HepG2 (cell line): ENCODE data around the gene AP4S1. TPM values are rescaled to one million over a fixed set of nuclear protein-coding genes. Genes with fewer than 3 reads are reported as not detected.

Source experiments
- ATAC-seq: fragments of 200-7000 bp; cut with Tn5 transposase; 3 replicates; pipeline ENCODE4 v1.9.1; 2020; ENCODE audit warnings: mild to moderate bottlenecking, moderate library complexity
- BruUV-seq: library from RNA; stranded (reverse); fragments of 400-500 nt; replicated peaks from 2 replicates; lab custom pipeline; 2021; lab: Mats Ljungman, UMichigan
- CTCF ChIA-PET: fragments of 300-600 bp; formaldehyde crosslinking; extraction: SDS; loops from one replicate; lab custom pipeline; 2021; ENCODE audit warnings: low total read pairs, inconsistent platforms, low intra/inter-chr PET ratio; lab: Yijun Ruan, JAX
- POLR2A ChIA-PET: fragments of 350-600 bp; sonication (Branson Sonifier 250); formaldehyde crosslinking; loops from one replicate; lab custom pipeline; 2020; ENCODE audit warnings: antibody characterized with exemption, inconsistent platforms; lab: Yijun Ruan, JAX
- DNase-seq: peaks from one replicate; pipeline ENCODE4 v3.0.0-alpha.2; 2015; ENCODE audit warnings: low spot score
- FAIRE-seq: peaks from 3 replicates; lab custom pipeline; 2011; peaks lifted over from hg19 to GRCh38; lab: Jason Lieb, UNC
- H2AFZ ChIP-seq: one replicate; pipeline ENCODE4 v1.6.1; 2011; ENCODE audit warnings: low read length, inconsistent platforms
- H3K27ac ChIP-seq: fragments of 300-600 bp; 3 replicates; pipeline ENCODE4 v1.8.0; 2011; ENCODE audit warnings: mixed run types, mild to moderate bottlenecking, mixed read lengths, low read length, inconsistent platforms; ENCODE audit not compliant: insufficient read depth; ENCODE audit errors: extremely low read length
- H3K27me3 ChIP-seq, 2 experiments: fragments of 200-600 bp in 1 of 2; 2 replicates in 1 of 2; 3 replicates in 1 of 2; pipeline versions ENCODE4 v1.6.0 to v1.8.0; 2011; ENCODE audit warnings: low read length in 2 of 2, mild to moderate bottlenecking in 2 of 2, moderate library complexity in 2 of 2, inconsistent platforms in 1 of 2; ENCODE audit not compliant: insufficient read depth in 2 of 2, control insufficient read depth in 1 of 2
- H3K36me3 ChIP-seq, 2 experiments: fragments of 200-600 bp in 1 of 2; replicated peaks in 1 of 2; 2 replicates in 1 of 2; 3 replicates in 1 of 2; pipeline versions ENCODE4 v1.5.1 to v1.8.0; 2011; ENCODE audit warnings: low read length in 2 of 2, inconsistent platforms in 1 of 2; ENCODE audit not compliant: insufficient read depth in 2 of 2, control insufficient read depth in 1 of 2
- H3K4me1 ChIP-seq: 2 replicates; pipeline ENCODE4 v1.5.1; 2012; ENCODE audit warnings: low read length, inconsistent platforms; ENCODE audit not compliant: insufficient read depth
- H3K4me2 ChIP-seq: 2 replicates; pipeline ENCODE4 v1.6.0; 2011; ENCODE audit warnings: low read depth, low read length, inconsistent platforms
- H3K4me3 ChIP-seq, 3 experiments: fragments of 200-600 bp in 1 of 3; sonication (generic), shearing (Covaris generic) in 1 of 3; replicated peaks in 1 of 3; 2 replicates each; pipeline ENCODE4 v1.5.1; 2011 to 2016; ENCODE audit warnings: low read length in 3 of 3, inconsistent platforms in 2 of 3, low read depth in 2 of 3, mild to moderate bottlenecking in 2 of 3, control low read depth in 1 of 3, mixed read lengths in 1 of 3; ENCODE audit not compliant: insufficient read depth in 1 of 3
- H3K79me2 ChIP-seq: one replicate; pipeline ENCODE4 v1.6.1; 2011; ENCODE audit warnings: low read length, inconsistent platforms; ENCODE audit not compliant: insufficient read depth
- H3K9ac ChIP-seq: 2 replicates; pipeline ENCODE4 v1.6.0; 2011; ENCODE audit warnings: mild to moderate bottlenecking, low read depth, low read length, inconsistent platforms; ENCODE audit not compliant: insufficient read depth
- H3K9me3 ChIP-seq: 2 replicates; pipeline ENCODE4 v1.5.1; 2012; ENCODE audit warnings: mild to moderate bottlenecking, low read length
- H4K20me1 ChIP-seq: 2 replicates; pipeline ENCODE4 v1.6.0; 2011; ENCODE audit warnings: inconsistent platforms, mild to moderate bottlenecking, low read length, moderate library complexity; ENCODE audit not compliant: insufficient read depth
- DMAP1 ChIP-seq: IDR thresholded peaks from 2 replicates; pipeline ENCODE4 v1.6.1; 2016
- GMEB2 ChIP-seq: IDR thresholded peaks from 2 replicates; pipeline ENCODE4 v1.6.1; 2016; ENCODE audit warnings: missing biosample characterization, missing genetic modification reagents, low read depth
- KDM4B ChIP-seq: sonication (generic); formaldehyde crosslinking; IDR thresholded peaks from 2 replicates; pipeline ENCODE4 v1.4.0; 2020; ENCODE audit warnings: missing genetic modification reagents
- MED13 ChIP-seq: sonication (generic); formaldehyde crosslinking; IDR thresholded peaks from 2 replicates; pipeline ENCODE4 v1.5.0; 2020; ENCODE audit warnings: missing genetic modification reagents
- RNF2 ChIP-seq: fragments of 450-650 bp; conservative IDR thresholded peaks from 2 replicates; pipeline ENCODE4 v1.6.1; 2016; ENCODE audit warnings: low read depth
- SMYD3 ChIP-seq: sonication (generic); formaldehyde crosslinking; IDR thresholded peaks from 2 replicates; pipeline ENCODE4 v1.8.1; 2023; ENCODE audit warnings: mild to moderate bottlenecking, missing genetic modification reagents
- YEATS2 ChIP-seq: sonication (generic); formaldehyde crosslinking; IDR thresholded peaks from 2 replicates; pipeline ENCODE4 v1.4.0; 2020; ENCODE audit warnings: missing genetic modification reagents, borderline replicate concordance
- ZNF724P ChIP-seq: sonication (generic); formaldehyde crosslinking; IDR thresholded peaks from 2 replicates; pipeline ENCODE4 v1.8.0; 2022; ENCODE audit warnings: missing genetic modification reagents, borderline replicate concordance
- ZNF781 ChIP-seq: sonication (generic); formaldehyde crosslinking; IDR thresholded peaks from 2 replicates; pipeline ENCODE4 v1.5.1; 2020; ENCODE audit warnings: borderline replicate concordance, mild to moderate bottlenecking, missing genetic modification reagents; ENCODE audit errors: not compliant biosample characterization
- WGBS: methylation state at CpG from one replicate; pipeline ENCODE4 v1.1.6; 2017; ENCODE audit warnings: low lambda C conversion rate; 5-methylcytosine and 5-hydroxymethylcytosine counted together
- in situ Hi-C: cut with HindIII; loops from 2 replicates; pipeline ENCODE4 v1.10.0; 2017; ENCODE audit warnings: low pct_unique_long_range_greater_than_20kb; ENCODE audit not compliant: extremely low pct_ligation_motif_present
- intact Hi-C: fragments of 100-400 bp; cut with micrococcal nuclease; formaldehyde crosslinking; loops from one replicate; pipeline ENCODE4 v1.10.0; 2022; ENCODE audit not compliant: unreplicated experiment
- polyA plus RNA-seq, 8 experiments: library from polyadenylated mRNA; depleted of rRNA in 3 of 8; stranded (reverse) in 7 of 8; unstranded in 1 of 8; fragments of >200 nt; fragmentation: Illumina TruSeq in 4 of 8; extraction: Trizol in 4 of 8; gene quantifications; 2 replicates each; pipeline versions ENCODE4 v1.2.1 to v1.2.3, GENCODE V29; 2011 to 2016; ENCODE audit warnings: low read depth in 4 of 8, missing spikeins in 1 of 8, mixed read lengths in 1 of 8; ENCODE audit not compliant: insufficient read depth in 1 of 8
- total RNA-seq, 5 experiments: library from RNA; depleted of rRNA; stranded (reverse); fragments of >200 nt; fragmentation: Illumina TruSeq; extraction: Trizol; gene quantifications; 2 replicates each; pipeline ENCODE4 v1.2.3, GENCODE V29; 2016; ENCODE audit warnings: low read depth in 1 of 5
- TF ChIP-seq, protein P1 (sequence below): sonication (generic); formaldehyde crosslinking; IDR thresholded peaks from 2 replicates; pipeline ENCODE4 v1.5.0; 2020; ENCODE audit warnings: mild to moderate bottlenecking, missing genetic modification reagents, borderline replicate concordance
- TF ChIP-seq, protein P2 (sequence below): sonication (generic); formaldehyde crosslinking; IDR thresholded peaks from 2 replicates; pipeline ENCODE4 v1.8.0; 2022; ENCODE audit warnings: mild to moderate bottlenecking, missing genetic modification reagents, borderline replicate concordance

AP4S1 gene
- total and polyA plus RNA-seq, 2 of the 13 experiments (the other 11 are each of a cell fraction or from before 2014, with no cell fraction given): 3.9 to 21.1 TPM

DNA sequence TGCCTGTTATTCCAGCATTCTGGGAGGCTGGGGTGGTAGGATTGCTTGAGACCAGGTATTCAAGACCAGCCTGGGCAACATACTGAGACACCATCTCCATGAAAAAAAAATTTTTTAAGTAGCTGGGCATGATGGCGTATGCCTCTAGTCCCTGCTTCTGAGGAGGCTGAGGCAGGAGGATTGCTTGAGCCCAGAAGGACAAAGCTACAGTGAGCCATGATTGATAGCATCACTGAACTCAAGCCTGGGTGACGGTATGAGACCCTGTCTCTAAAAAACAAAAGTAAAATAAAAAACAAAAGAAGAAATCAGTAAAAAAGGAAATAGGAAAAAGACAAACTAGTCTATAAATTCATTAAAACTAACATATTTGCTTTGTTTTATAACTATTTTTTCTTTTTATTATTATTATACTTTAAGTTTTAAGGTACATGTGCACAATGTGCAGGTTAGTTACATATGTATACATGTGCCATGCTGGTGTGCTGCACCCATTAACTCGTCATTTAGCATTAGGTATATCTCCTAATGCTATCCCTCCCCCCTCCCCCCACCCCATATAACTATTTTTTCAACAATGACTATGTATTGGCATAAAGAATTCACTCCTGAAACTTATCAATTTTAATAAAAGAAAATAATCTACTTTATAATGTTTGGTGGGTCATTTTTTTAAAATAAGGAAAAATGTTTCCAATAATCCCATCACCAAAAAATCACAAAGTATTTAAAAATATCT, 15.4 kb upstream of the AP4S1 start (continued):
- TF ChIP-seq, protein P1, sequence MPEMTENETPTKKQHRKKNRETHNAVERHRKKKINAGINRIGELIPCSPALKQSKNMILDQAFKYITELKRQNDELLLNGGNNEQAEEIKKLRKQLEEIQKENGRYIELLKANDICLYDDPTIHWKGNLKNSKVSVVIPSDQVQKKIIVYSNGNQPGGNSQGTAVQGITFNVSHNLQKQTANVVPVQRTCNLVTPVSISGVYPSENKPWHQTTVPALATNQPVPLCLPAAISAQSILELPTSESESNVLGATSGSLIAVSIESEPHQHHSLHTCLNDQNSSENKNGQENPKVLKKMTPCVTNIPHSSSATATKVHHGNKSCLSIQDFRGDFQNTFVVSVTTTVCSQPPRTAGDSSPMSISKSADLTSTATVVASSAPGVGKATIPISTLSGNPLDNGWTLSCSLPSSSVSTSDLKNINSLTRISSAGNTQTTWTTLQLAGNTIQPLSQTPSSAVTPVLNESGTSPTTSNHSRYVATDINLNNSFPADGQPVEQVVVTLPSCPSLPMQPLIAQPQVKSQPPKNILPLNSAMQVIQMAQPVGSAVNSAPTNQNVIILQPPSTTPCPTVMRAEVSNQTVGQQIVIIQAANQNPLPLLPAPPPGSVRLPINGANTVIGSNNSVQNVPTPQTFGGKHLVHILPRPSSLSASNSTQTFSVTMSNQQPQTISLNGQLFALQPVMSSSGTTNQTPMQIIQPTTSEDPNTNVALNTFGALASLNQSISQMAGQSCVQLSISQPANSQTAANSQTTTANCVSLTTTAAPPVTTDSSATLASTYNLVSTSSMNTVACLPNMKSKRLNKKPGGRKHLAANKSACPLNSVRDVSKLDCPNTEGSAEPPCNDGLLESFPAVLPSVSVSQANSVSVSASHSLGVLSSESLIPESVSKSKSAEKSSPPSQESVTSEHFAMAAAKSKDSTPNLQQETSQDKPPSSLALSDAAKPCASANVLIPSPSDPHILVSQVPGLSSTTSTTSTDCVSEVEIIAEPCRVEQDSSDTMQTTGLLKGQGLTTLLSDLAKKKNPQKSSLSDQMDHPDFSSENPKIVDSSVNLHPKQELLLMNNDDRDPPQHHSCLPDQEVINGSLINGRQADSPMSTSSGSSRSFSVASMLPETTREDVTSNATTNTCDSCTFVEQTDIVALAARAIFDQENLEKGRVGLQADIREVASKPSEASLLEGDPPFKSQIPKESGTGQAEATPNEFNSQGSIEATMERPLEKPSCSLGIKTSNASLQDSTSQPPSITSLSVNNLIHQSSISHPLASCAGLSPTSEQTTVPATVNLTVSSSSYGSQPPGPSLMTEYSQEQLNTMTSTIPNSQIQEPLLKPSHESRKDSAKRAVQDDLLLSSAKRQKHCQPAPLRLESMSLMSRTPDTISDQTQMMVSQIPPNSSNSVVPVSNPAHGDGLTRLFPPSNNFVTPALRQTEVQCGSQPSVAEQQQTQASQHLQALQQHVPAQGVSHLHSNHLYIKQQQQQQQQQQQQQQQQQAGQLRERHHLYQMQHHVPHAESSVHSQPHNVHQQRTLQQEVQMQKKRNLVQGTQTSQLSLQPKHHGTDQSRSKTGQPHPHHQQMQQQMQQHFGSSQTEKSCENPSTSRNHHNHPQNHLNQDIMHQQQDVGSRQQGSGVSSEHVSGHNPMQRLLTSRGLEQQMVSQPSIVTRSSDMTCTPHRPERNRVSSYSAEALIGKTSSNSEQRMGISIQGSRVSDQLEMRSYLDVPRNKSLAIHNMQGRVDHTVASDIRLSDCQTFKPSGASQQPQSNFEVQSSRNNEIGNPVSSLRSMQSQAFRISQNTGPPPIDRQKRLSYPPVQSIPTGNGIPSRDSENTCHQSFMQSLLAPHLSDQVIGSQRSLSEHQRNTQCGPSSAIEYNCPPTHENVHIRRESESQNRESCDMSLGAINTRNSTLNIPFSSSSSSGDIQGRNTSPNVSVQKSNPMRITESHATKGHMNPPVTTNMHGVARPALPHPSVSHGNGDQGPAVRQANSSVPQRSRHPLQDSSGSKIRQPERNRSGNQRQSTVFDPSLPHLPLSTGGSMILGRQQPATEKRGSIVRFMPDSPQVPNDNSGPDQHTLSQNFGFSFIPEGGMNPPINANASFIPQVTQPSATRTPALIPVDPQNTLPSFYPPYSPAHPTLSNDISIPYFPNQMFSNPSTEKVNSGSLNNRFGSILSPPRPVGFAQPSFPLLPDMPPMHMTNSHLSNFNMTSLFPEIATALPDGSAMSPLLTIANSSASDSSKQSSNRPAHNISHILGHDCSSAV (CRISPR knock-in tag): no peak

DNA sequence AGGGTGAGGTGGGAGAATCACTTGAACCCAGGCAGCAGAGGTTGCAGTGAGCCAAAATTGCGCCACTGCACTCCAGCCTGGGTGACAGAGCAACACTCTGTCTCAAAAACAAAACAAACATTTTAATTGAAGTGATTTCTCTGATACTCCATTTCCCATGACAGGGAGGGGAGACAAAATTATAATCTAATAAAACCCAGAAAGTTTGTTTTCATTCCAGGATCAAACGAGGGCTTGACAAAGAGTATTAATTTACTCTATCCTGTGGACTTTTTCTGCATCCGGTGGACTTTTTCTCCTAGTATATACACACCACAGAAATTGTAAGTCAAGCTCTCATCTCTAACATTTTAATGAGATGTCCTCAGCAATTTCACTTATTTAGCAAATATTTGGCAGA, 14.5 kb upstream of the AP4S1 start:
- H3K4me3 ChIP-seq: no peak overlapping the region
- in situ Hi-C loops (no loop called here), intact Hi-C loops (no loop called here)
- ATAC-seq (no peak), FAIRE-seq (no peak), DNase-seq (no peak)
- no peak overlapping the region for H2AFZ ChIP-seq
- WGBS: 96% methylated on average over 3 of the region's 3 CpGs
- peaks cover 78% of the 10 kb centered on the region for H4K20me1 ChIP-seq
- peaks cover 20% of the 10 kb centered on the region for H3K4me1 ChIP-seq
- H3K36me3 ChIP-seq: peaks cover 12 to 67% of the 10 kb centered on the region in 2 experiments
- BruUV-seq: no TSS peak
- no peak overlapping the region for H3K4me2 ChIP-seq
- H3K9ac ChIP-seq: no peak overlapping the region
- peaks cover 98% of the 10 kb centered on the region for H3K79me2 ChIP-seq
- ChIA-PET POLR2A (interaction anchor here (4.0 to 4.1 kb wide), 2 partner anchors 13 to 15 kb away, joined by 17 to 23 read pairs; partner anchors contain the start of genes AP4S1 and STRN3), CTCF (no interaction called here)
- no peaks in the 10 kb centered on the region for H3K27me3 ChIP-seq
- no peak overlapping the region for H3K27ac ChIP-seq
- no peaks in the 10 kb centered on the region for H3K9me3 ChIP-seq
- TF ChIP-seq DMAP1 (CRISPR knock-in tag) (no peak), ZNF781 (CRISPR knock-in tag) (no peak), MED13 (CRISPR knock-in tag) (no peak), GMEB2 (CRISPR knock-in tag) (no peak), KDM4B (CRISPR knock-in tag) (no peak), ZNF724P (no peak), SMYD3 (CRISPR knock-in tag) (peak; percentile 56; the same call in 1 of the 2 replicates), YEATS2 (CRISPR knock-in tag) (no peak), RNF2 (no peak)
- TF ChIP-seq, protein P2, sequence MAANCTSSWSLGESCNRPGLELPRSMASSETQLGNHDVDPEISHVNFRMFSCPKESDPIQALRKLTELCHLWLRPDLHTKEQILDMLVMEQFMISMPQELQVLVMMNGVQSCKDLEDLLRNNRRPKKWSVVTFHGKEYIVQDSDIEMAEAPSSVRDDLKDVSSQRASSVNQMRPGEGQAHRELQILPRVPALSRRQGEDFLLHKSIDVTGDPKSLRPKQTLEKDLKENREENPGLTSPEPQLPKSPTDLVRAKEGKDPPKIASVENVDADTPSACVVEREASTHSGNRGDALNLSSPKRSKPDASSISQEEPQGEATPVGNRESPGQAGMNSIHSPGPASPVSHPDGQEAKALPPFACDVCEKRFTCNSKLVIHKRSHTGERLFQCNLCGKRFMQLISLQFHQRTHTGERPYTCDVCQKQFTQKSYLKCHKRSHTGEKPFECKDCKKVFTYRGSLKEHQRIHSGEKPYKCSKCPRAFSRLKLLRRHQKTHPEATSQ: 0 out of 2 replicates have a peak, but pooled peaks have one; percentile 42
